A549 treated with RU486 at 1 μM for 4 hours (cell line): Measurements from ENCODE around the gene PRXL2B. TPM values are rescaled to one million over a fixed set of nuclear protein-coding genes. Genes with fewer than 3 reads are reported as not detected.

Experiments
- total RNA-seq: library from RNA; stranded (reverse); fragments of 200-300 nt; extraction: Qiagen RNA extraction; gene quantifications from 5 replicates; pipeline ENCODE4 v1.2.3, GENCODE V29; 2022; ENCODE audit warnings: low read depth

PRXL2B gene
- 17.2 to 23.4 TPM (median 19.9 TPM) in 5 replicates for total RNA-seq

GRCh38 chr1:2586154-2587070 lies at the start of gene PRXL2B:
PRXL2B (plus strand) TSS chr1:2586777; CDS start chr1:2586886, 109 bp downstream.

GRCh38 chr1:2556277-2556677 lies 30.3 kb upstream of the PRXL2B start, which contains the start of gene TNFRSF14:
TNFRSF14 (plus strand) TSS chr1:2556371; CDS start chr1:2556665, 294 bp downstream.

GRCh38 chr1:2632561-2633361 lies 46.2 kb downstream of the PRXL2B start, which contains the start of gene MMEL1:
MMEL1 (minus strand) TSS chr1:2633016; CDS start chr1:2629484, 3,532 bp downstream.

Other genes with a start within 250 kb of the PRXL2B start
- gene MORN1, start 195.2 kb upstream of the PRXL2B start, total RNA-seq = 4.6 to 8.3 TPM (median 6.2 TPM) in 5 replicates
- 95.6 to 133 TPM (median 119 TPM) in 5 replicates for gene RER1, start 194.9 kb upstream of the PRXL2B start, total RNA-seq
- 16.8 to 24.4 TPM (median 24.0 TPM) in 5 replicates for gene PEX10, start 174.2 kb upstream of the PRXL2B start, total RNA-seq
- 0.14 to 0.48 TPM (median 0.28 TPM) in 5 replicates for gene PLCH2, start 110.5 kb upstream of the PRXL2B start, total RNA-seq
- 7.0 to 11.3 TPM (median 10.3 TPM) in 5 replicates for gene PANK4, start 60.2 kb upstream of the PRXL2B start, total RNA-seq
- gene HES5, start 56.5 kb upstream of the PRXL2B start, total RNA-seq = not detected in 5 replicates
- gene TNFRSF14, start 30.4 kb upstream of the PRXL2B start, total RNA-seq = 0.10 to 0.25 TPM (median 0.16 TPM) in 4 of 5 replicates, not detected in the other
- gene MMEL1, start 46.2 kb downstream of the PRXL2B start, total RNA-seq = not detected in 5 replicates
- gene TTC34, start 214.9 kb downstream of the PRXL2B start, total RNA-seq = 0.02 to 0.05 TPM (median 0.03 TPM) in 5 replicates